Measurements from ENCODE around the gene MPND. TPM values are rescaled to one million over a fixed set of nuclear protein-coding genes. Genes with fewer than 3 reads are reported as not detected.

Gene MPND
- total RNA-seq, 4 donors from 2014 or later = 4.4 to 10.6 (median 7.8) TPM

DNA sequence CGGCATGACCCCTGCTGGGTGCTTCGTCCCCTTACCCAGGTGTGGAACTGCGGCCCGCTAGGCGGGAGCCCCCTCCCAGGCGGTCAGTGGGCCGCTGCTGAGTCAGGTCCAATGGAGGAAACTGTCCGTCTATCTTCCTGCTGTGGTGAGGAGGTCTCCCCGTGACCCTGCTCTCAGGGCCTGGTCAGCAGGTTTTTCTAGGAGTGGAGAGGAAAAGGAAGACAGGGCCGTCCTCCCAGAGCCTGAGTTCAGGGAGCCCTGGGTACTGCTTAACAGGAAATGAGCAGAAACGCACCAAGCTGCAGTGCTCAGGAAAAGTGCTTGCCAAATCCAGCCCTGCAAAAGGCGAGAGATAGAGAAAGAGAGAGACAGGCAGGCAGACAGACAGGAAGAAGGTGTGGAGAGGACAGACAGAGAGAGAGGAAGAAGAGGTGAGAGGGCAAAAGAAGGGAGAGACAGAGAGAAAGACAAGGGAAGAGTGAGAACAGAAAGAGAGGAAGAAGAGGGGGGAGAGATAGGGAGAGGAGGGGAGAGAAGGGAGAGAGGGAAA lies 46.7 kb downstream of the MPND start:
- TF ChIP-seq CTCF (IDR thresholded peaks at IDR 0.05) (no peak), POLR2A (IDR thresholded peaks at IDR 0.05) (no peak)
- intact Hi-C loops (cut with DNase I; ENCODE audit: low total_unique reads) = no loop called here
- 45 to 63% methylated on average over 8 to 12 of the region's 12 CpGs for WGBS, 2 donors
- DNase-seq (ENCODE audit: low spot score in 2 of 2) = no peak
- no peak overlapping the region for H3K4me3 ChIP-seq (ENCODE audit: low read depth, poor library complexity, severe bottlenecking)

GRCh38 chr19:4390567-4391305 lies 47.4 kb downstream of the MPND start:
- TF ChIP-seq CTCF (IDR thresholded peaks at IDR 0.05) (no peak), POLR2A (IDR thresholded peaks at IDR 0.05) (no peak)
- intact Hi-C loops (cut with DNase I; ENCODE audit: low total_unique reads) = no loop called here
- DNase-seq (ENCODE audit: low spot score in 2 of 2) = no peak
- 24 to 33% methylated on average over 21 of the region's 21 CpGs for WGBS, 2 donors
- H3K4me3 ChIP-seq (ENCODE audit: low read depth, poor library complexity, severe bottlenecking) = no peak overlapping the region

DNA sequence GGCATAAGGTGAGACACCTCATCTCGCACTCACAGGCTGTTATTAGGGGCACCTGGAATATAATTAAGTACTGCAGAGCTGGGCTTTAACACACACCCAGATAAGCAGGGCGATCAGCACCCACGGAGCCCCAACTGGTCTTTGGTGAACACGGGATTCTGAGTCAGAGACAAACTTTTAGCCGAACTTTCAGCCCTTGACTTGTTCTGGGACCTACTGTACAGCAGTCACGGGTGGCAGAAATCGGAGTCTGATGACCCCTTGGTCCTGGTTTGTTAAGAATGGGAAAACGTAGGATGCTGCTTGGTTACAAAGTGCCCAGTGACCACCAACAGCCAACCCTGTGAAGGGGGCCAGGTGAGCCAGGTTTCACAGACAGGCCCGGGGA lies 47.9 kb downstream of the MPND start:
- intact Hi-C loops (cut with DNase I; ENCODE audit: low total_unique reads) = no loop called here
- H3K4me3 ChIP-seq (ENCODE audit: low read depth, poor library complexity, severe bottlenecking) = no peak overlapping the region
- DNase-seq (ENCODE audit: low spot score in 2 of 2) = no peak
- TF ChIP-seq CTCF (IDR thresholded peaks at IDR 0.05) (no peak), POLR2A (IDR thresholded peaks at IDR 0.05) (no peak)
- 55 to 67% methylated on average over 9 of the region's 9 CpGs for WGBS, 2 donors

GRCh38 chr19:4391701-4392483 lies 48.5 kb downstream of the MPND start:
- WGBS, 2 donors = 39 to 42% methylated on average over 20 of the region's 20 CpGs

GRCh38 chr19:4393947-4394590 lies 50.7 kb downstream of the MPND start:
- WGBS, 2 donors = 33 to 53% methylated on average over 8 of the region's 8 CpGs
- H3K4me3 ChIP-seq (ENCODE audit: low read depth, poor library complexity, severe bottlenecking) = no peak overlapping the region
- no peak for TF ChIP-seq POLR2A (IDR thresholded peaks at IDR 0.05)
- TF ChIP-seq CTCF (IDR thresholded peaks at IDR 0.05) = no peak
- no peak for DNase-seq (ENCODE audit: low spot score in 2 of 2)
- intact Hi-C loops (cut with DNase I; ENCODE audit: low total_unique reads) = no loop called here

More at GRCh38 chr19:4391701-4392483, 48.5 kb downstream of the MPND start:
- no peak for TF ChIP-seq POLR2A (IDR thresholded peaks at IDR 0.05)
- no peak for TF ChIP-seq CTCF (IDR thresholded peaks at IDR 0.05)
- no peak for DNase-seq (ENCODE audit: low spot score in 2 of 2)
- intact Hi-C loops (cut with DNase I; ENCODE audit: low total_unique reads) = no loop called here
- H3K4me3 ChIP-seq (ENCODE audit: low read depth, poor library complexity, severe bottlenecking) = no peak overlapping the region
